Measurements from ENCODE around the gene PARN. TPM values are rescaled to one million over a fixed set of nuclear protein-coding genes. Genes with fewer than 3 reads are reported as not detected.

The PARN gene
- total RNA-seq, 3 donors from 2014 or later (not counting 1 experiment from before 2014, with no cell fraction given): 44.3 to 57.4 (median 45.1) TPM

GRCh38 chr16:14668556-14669223 lies 38.6 kb upstream of the PARN start:
- no peaks in the 10 kb centered on the region for H3K27me3 Mint-ChIP-seq (ENCODE audit: low read depth in 2 of 2)
- Histone ChIP-seq H3K9me3 (ENCODE audit: control insufficient read depth, insufficient read depth, low read length) (no peaks in the 10 kb centered on the region), H3K4me3 (ENCODE audit: low read length) (no peak overlapping the region), H3K27ac (ENCODE audit: low read length) (no peak overlapping the region), H3K4me1 (ENCODE audit: control insufficient read depth, insufficient read depth, low read length) (peaks cover 3% of the 10 kb centered on the region), H3K36me3 (ENCODE audit: control insufficient read depth, insufficient read depth, low read length) (peaks cover 45% of the 10 kb centered on the region), H3K27me3 (ENCODE audit: control insufficient read depth, insufficient read depth, low read length) (no peaks in the 10 kb centered on the region)
- TF ChIP-seq, protein P1, sequence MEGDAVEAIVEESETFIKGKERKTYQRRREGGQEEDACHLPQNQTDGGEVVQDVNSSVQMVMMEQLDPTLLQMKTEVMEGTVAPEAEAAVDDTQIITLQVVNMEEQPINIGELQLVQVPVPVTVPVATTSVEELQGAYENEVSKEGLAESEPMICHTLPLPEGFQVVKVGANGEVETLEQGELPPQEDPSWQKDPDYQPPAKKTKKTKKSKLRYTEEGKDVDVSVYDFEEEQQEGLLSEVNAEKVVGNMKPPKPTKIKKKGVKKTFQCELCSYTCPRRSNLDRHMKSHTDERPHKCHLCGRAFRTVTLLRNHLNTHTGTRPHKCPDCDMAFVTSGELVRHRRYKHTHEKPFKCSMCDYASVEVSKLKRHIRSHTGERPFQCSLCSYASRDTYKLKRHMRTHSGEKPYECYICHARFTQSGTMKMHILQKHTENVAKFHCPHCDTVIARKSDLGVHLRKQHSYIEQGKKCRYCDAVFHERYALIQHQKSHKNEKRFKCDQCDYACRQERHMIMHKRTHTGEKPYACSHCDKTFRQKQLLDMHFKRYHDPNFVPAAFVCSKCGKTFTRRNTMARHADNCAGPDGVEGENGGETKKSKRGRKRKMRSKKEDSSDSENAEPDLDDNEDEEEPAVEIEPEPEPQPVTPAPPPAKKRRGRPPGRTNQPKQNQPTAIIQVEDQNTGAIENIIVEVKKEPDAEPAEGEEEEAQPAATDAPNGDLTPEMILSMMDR (IDR thresholded peaks at IDR 0.05): no peak
- intact Hi-C loops (cut with micrococcal nuclease): no loop called here
- H3K27ac Mint-ChIP-seq: no peak overlapping the region
- no peaks in the 10 kb centered on the region for H3K9me3 Mint-ChIP-seq
- WGBS (ENCODE audit: insufficient coverage): 98% methylated on average over 4 of the region's 7 CpGs
- no peak overlapping the region for H3K4me3 Mint-ChIP-seq
- H3K36me3 Mint-ChIP-seq: peaks cover 16% of the 10 kb centered on the region
- ATAC-seq: no peak
- H3K4me1 Mint-ChIP-seq: peaks cover 5 to 6% of the 10 kb centered on the region in 2 donors
- no peak for DNase-seq

GRCh38 chr16:14667347-14668266 lies 37.5 kb upstream of the PARN start:
- H3K27ac ChIP-seq (ENCODE audit: low read length): no peak overlapping the region
- no peak overlapping the region for H3K4me3 Mint-ChIP-seq
- peaks cover 1% of the 10 kb centered on the region for H3K4me1 ChIP-seq (ENCODE audit: control insufficient read depth, insufficient read depth, low read length)
- TF ChIP-seq, protein P1 (IDR thresholded peaks at IDR 0.05): no peak
- no peaks in the 10 kb centered on the region for H3K27me3 Mint-ChIP-seq (ENCODE audit: low read depth in 2 of 2)
- WGBS (ENCODE audit: insufficient coverage): 95% methylated on average over 16 of the region's 16 CpGs
- H3K27ac Mint-ChIP-seq: no peak overlapping the region
- intact Hi-C loops (cut with micrococcal nuclease): no loop called here
- no peaks in the 10 kb centered on the region for H3K27me3 ChIP-seq (ENCODE audit: control insufficient read depth, insufficient read depth, low read length)
- DNase-seq (no peak), ATAC-seq (no peak)
- H3K4me3 ChIP-seq (ENCODE audit: low read length): no peak overlapping the region
- no peaks in the 10 kb centered on the region for H3K9me3 Mint-ChIP-seq
- H3K4me1 Mint-ChIP-seq: peaks cover 4% of the 10 kb centered on the region in 2 donors
- peaks cover 18% of the 10 kb centered on the region for H3K36me3 Mint-ChIP-seq
- no peaks in the 10 kb centered on the region for H3K9me3 ChIP-seq (ENCODE audit: control insufficient read depth, insufficient read depth, low read length)
- peaks cover 54% of the 10 kb centered on the region for H3K36me3 ChIP-seq (ENCODE audit: control insufficient read depth, insufficient read depth, low read length)

DNA sequence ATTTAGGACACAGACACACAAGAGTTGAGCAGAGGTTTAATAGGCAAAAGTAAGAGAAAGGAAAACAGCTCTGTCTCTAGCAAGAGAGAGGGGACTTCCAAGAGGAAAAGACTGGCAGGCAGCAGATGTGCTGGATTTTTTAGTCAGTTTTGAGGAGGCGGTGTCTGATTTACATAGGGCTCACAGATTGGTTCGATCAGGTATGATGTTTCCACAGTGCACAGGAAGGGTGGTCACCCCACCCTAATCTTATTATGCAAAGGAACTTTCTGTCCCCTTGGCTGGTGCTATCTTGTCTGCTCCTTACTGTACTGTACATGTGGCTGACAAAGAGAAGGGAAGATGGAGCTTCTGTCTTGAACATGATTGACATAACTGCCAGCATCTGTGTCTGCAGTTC lies 28.0 kb upstream of the PARN start:
- WGBS (ENCODE audit: insufficient coverage): 88% methylated on average over 1 of the region's 2 CpGs
- no peaks in the 10 kb centered on the region for H3K9me3 Mint-ChIP-seq
- Histone ChIP-seq H3K4me1 (ENCODE audit: control insufficient read depth, insufficient read depth, low read length) (no peaks in the 10 kb centered on the region), H3K27me3 (ENCODE audit: control insufficient read depth, insufficient read depth, low read length) (no peaks in the 10 kb centered on the region), H3K9me3 (ENCODE audit: control insufficient read depth, insufficient read depth, low read length) (no peaks in the 10 kb centered on the region), H3K27ac (ENCODE audit: low read length) (no peak overlapping the region), H3K36me3 (ENCODE audit: control insufficient read depth, insufficient read depth, low read length) (peaks cover 50% of the 10 kb centered on the region), H3K4me3 (ENCODE audit: low read length) (no peak overlapping the region)
- no peak for DNase-seq
- no peak overlapping the region for H3K4me3 Mint-ChIP-seq
- no peaks in the 10 kb centered on the region for H3K27me3 Mint-ChIP-seq (ENCODE audit: low read depth in 2 of 2)
- TF ChIP-seq, protein P1 (IDR thresholded peaks at IDR 0.05): no peak
- no peaks in the 10 kb centered on the region for H3K4me1 Mint-ChIP-seq
- intact Hi-C loops (cut with micrococcal nuclease): no loop called here
- peak overlapping the region; percentile 31 to 65 for H3K27ac Mint-ChIP-seq
- H3K36me3 Mint-ChIP-seq: peaks cover 12% of the 10 kb centered on the region
- ATAC-seq: no peak

Measured in natural killer cell (primary cell).